ENCODE measurements around the gene FEM1A.
"Not testable (repeated sequence)": the region's sequence is repeated elsewhere in the genome, so short reads cannot be mapped to it uniquely, and the experiment has no call there.

DNA sequence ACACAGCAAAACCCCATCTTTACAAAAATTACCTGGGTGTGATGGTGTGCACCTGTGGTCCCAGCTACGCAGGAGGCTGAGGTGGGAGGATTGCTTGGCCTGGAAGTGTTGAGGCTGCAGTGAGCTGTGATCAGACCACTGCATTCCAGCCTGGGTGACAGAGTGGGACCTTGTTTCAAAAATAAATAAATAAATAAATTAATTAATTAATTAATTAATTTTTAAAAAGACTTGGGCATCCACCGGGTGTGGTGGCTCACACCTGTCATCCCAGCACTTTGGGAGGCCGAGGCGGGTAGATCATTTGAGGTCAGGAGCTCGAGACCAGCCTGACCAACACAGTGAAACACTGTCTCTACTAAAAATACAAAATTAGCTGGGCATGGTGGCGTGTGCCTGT lies 13.6 kb downstream of the FEM1A start:
- TF ChIP-seq, protein P1, sequence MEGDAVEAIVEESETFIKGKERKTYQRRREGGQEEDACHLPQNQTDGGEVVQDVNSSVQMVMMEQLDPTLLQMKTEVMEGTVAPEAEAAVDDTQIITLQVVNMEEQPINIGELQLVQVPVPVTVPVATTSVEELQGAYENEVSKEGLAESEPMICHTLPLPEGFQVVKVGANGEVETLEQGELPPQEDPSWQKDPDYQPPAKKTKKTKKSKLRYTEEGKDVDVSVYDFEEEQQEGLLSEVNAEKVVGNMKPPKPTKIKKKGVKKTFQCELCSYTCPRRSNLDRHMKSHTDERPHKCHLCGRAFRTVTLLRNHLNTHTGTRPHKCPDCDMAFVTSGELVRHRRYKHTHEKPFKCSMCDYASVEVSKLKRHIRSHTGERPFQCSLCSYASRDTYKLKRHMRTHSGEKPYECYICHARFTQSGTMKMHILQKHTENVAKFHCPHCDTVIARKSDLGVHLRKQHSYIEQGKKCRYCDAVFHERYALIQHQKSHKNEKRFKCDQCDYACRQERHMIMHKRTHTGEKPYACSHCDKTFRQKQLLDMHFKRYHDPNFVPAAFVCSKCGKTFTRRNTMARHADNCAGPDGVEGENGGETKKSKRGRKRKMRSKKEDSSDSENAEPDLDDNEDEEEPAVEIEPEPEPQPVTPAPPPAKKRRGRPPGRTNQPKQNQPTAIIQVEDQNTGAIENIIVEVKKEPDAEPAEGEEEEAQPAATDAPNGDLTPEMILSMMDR (IDR thresholded peaks at IDR 0.05), result not testable (repeated sequence)
- TF ChIP-seq POLR2A (IDR thresholded peaks at IDR 0.05), result not testable (repeated sequence)
